Medulla oblongata (tissue), 1 donor: Measurements from ENCODE around the gene LSR.

ENCODE experiments used
- DNase-seq: peaks from one replicate; pipeline ENCODE4 v3.0.0-alpha.2; 2015; ENCODE audit errors: extremely low spot score

Gene LSR

DNA sequence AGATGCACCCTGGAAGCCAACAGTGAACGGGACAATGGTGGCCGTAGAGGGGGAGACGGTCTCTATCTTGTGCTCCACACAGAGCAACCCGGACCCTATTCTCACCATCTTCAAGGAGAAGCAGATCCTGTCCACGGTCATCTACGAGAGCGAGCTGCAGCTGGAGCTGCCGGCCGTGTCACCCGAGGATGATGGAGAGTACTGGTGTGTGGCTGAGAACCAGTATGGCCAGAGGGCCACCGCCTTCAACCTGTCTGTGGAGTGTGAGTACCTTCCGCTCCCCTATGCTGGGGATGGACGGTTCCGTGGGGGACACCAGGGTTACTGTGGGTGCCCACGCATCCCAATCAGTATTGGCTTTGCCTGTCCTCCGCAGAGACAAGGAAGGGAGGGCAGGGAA, 53.6 kb downstream of the LSR start:
- no peak for DNase-seq

DNA sequence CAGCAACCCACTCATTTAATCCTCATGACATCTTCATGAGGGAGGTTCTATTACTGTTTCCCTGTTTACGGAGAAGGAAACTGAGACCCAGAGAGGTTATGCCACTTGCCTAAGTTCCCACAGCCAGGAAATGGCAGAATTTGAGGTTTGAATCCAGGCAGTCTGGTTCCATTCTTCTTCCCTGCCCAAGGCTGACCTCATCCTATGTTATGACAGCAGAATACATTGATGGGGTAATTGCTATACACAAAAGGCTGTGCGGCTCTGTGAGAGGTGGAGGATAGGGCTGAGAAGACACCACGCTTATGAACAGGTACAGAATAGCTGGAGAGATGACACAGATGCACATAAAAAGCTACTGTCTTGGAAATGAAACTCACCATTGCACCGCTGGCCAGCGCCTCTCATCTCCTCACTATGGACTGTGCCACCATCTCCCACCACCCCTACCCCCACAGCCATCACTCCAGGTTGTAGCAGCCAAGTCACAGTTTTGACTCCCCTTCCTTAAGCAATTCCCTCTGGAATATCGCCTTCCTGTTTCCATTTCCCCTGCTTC, 54.6 kb downstream of the LSR start:
- no peak for DNase-seq

DNA sequence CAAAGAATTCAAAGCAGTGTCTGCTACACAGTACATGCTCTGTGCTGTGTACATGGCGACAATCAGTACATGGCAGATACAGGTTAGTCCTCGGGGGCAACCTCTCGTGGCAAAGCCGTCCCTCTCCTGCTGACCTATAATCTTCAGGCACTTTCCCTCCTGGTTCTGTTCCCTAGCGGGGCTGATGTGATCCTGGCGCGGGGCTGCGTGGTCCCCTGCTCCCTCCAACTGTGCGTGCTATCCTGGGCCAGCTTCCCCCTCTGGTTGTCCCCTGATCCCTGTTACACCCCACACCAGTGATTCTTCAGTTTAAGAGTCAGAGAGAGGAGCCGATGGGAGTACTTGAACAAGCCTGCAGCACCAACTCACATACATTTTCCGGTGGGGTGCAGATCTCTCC, 55.2 kb downstream of the LSR start:
- DNase-seq: no peak

DNA sequence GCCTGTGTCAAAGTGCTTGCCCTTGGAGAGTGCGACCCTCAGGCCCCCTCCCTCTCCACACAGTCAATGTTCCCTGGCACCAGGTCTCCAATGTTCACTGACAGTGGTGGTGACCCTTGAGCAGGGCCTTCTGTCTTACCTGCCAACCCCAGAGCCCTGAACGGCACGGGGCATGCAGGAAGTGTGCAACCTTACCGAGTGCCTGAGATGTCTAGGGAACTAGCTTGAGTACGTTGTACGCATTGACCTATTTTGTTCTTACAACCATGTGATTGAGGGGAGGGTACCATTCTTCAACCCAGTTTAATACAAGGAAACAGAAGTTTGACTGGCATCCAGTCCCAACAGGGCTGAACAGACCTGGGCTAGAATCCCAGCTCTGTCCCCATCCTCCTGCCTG, 56.4 kb downstream of the LSR start:
- DNase-seq: no peak

- DNase-seq: no peak
These were observed 57.9 kb downstream of the LSR start for GRCh38 chr19:35306473-35307246.

- no peak for DNase-seq
These were observed 59.1 kb downstream of the LSR start for GRCh38 chr19:35307931-35308330.

GRCh38 chr19:35308910-35309309, 60.1 kb downstream of the LSR start:
- no peak for DNase-seq

DNA sequence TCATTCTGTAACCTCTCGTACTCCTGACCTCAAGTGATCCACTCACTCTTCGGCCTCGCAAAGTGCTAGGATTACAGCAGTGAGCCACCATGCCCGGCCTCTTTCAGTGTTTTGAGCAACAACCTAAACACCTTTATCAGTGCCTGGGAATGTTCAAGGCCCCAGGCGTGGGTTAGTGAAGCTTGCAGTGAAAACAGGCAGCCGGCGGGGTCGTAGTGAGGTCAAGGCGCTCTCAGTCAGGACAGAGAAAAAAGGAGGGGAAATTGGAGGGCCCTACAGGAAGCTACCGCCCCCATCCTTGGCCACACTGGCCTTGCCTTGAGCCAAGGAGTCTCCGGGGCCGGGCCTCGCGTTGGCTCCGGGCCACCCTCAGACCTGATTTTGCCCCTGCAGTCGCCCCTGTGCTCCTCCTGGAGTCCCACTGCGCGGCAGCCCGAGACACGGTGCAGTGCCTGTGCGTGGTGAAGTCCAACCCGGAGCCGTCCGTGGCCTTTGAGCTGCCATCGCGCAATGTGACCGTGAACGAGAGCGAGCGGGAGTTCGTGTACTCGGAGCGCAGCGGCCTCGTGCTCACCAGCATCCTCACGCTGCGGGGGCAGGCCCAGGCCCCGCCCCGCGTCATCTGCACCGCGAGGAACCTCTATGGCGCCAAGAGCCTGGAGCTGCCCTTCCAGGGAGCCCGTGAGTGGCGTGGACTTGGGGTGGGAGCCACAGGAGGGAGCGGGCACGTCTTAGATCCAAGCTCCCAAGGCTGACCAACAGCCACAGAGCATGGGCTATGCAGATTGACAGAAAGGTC, 60.9 kb downstream of the LSR start:
- no peak for DNase-seq

GRCh38 chr19:35310331-35310730, 61.5 kb downstream of the LSR start:
- no peak for DNase-seq

GRCh38 chr19:35310811-35311465, 62.1 kb downstream of the LSR start:
- no peak for DNase-seq

GRCh38 chr19:35311901-35312665, 63.3 kb downstream of the LSR start:
- DNase-seq: no peak

- no peak for DNase-seq
These were observed 64.8 kb downstream of the LSR start for GRCh38 chr19:35313587-35313986.

DNA sequence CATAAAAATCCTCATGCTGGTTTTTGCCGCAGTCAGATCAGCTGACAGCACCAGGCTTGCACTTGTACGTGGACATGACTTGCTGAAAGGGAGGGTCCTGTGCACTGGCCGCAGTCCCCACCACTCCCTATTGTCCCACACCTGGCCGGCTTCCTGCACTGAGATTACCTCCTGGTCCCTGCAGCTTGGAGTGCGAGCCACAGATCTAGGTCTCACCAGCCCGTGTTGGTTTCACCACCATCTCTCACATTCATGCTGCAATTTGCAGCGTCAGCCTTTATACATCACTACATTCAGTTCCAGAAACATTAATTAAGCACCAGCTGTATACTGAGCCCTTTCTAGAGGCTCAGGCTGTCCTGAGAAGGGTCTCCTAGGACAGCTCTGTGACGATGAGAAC, 65.2 kb downstream of the LSR start:
- DNase-seq: no peak

DNA sequence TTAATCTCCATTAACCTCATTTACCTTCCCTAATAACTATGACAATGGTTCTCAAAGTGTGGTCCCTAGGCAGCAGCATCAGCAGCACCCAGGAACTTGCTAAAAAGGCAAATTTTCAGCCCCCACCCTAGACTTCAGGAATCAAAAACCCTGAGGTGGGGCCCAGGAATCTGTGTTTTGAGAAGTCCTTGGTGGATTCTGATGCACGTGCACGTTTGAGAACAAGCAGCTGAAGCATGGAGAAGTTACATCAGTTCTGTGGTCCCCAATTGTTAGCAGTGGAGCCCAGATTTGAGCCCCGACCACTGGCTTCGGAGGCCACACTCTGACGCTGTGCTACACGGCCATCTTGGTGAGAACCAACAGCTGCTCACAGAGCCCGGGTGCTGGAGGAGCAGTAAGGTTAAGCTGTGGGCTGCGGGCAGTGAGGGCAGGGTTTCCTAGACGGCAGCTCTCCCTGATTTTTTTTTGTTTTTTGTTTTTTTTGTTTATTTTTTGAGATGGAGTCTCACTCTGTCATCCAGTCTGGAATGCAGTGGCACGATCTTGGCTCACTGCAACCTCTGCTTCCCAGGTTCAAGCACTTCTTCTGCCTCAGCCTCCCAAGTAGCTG, 66.2 kb downstream of the LSR start:
- no peak for DNase-seq

GRCh38 chr19:35315883-35316282, 67.1 kb downstream of the LSR start:
- no peak for DNase-seq

DNA sequence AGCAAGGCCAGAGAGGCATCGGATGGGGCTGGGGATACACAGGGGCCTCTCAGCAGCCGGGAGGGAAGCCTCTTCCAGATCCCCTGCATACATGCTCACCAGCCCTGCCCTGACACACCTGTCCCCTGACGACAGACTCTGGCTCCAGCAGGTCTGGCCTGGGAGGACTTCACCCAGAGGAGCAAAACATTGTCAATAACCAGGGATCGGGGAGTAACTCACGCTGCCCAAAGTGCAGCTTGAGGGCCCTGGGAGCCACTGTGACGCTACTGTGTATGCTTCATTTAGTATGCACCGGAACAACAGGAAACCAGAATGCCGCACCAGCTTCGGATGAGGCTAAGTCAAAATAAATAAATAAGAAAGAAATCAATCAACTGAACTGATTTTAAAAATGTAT, 67.8 kb downstream of the LSR start:
- no peak for DNase-seq
